ENCODE data around the gene MDH2.
"Not testable (repeated sequence)": the region's sequence is repeated elsewhere in the genome, so short reads cannot be mapped to it uniquely, and the experiment has no call there.

The MDH2 gene, protein sequence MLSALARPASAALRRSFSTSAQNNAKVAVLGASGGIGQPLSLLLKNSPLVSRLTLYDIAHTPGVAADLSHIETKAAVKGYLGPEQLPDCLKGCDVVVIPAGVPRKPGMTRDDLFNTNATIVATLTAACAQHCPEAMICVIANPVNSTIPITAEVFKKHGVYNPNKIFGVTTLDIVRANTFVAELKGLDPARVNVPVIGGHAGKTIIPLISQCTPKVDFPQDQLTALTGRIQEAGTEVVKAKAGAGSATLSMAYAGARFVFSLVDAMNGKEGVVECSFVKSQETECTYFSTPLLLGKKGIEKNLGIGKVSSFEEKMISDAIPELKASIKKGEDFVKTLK

GRCh38 chr7:76047811-76048667 is at the start of gene MDH2, which contains the start of gene STYXL1:
TSS of gene MDH2 (plus strand) at chr7:76048106. CDS start at chr7:76048161, 55 bp downstream.
TSS of gene STYXL1 (minus strand) at chr7:76048000. CDS start at chr7:76030523, 17,477 bp downstream.
- peak; percentile 96 for DNase-seq

- DNase-seq: no peak
Measured at GRCh38 chr7:76000566-76000965, 47.3 kb upstream of the MDH2 start.

- no peak for DNase-seq
Measured at GRCh38 chr7:76002139-76002538, 45.8 kb upstream of the MDH2 start.

DNA sequence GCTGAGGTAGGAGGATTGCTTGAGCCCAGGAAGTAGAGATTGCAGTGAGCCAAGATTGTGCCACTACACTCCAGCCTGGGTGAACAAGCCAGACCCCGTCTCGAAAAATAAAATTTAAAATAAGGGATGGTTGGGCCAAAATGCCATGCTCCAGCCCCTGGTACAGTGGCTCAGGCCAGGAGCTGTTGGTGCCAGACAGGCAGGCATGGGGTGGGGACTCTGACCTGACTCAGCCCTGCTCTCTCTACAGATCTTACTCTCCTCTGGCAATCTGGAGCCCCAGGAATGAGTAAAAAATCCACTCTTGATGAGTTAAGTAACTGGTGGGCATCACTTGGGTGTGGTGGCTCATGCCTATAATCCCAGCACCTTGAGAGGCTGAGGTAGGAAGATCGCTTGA is 45.1 kb upstream of the MDH2 start:
- no peak for DNase-seq

DNA sequence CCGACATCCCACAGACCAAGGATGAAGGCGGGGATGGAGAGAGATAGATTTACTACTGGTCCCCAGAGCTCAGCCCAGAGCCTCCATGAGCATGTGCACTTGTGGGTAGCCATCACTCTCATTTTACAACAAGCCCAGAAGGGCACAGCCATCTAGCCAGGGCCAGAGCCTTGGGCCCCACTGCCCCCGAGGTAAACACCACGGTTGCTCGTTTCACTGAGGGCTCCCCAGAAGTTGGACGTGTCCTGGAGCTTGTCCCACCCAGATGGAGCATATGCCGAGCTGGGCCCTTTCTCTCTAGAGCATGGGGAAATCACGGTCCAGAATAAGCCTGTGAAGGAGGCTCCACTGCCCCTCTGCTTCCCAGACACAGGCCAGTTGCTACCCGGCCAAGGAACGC is 44.6 kb upstream of the MDH2 start:
- no peak for DNase-seq

- not testable (repeated sequence) for DNase-seq
Measured at GRCh38 chr7:76005004-76005403, 42.9 kb upstream of the MDH2 start.

- no peak for DNase-seq
Measured at GRCh38 chr7:76008156-76008687, 39.7 kb upstream of the MDH2 start.

- DNase-seq: no peak
Measured at GRCh38 chr7:76009672-76010600, 38.0 kb upstream of the MDH2 start.

GRCh38 chr7:76011442-76011861 is 36.5 kb upstream of the MDH2 start:
- DNase-seq: peak; percentile 24

DNA sequence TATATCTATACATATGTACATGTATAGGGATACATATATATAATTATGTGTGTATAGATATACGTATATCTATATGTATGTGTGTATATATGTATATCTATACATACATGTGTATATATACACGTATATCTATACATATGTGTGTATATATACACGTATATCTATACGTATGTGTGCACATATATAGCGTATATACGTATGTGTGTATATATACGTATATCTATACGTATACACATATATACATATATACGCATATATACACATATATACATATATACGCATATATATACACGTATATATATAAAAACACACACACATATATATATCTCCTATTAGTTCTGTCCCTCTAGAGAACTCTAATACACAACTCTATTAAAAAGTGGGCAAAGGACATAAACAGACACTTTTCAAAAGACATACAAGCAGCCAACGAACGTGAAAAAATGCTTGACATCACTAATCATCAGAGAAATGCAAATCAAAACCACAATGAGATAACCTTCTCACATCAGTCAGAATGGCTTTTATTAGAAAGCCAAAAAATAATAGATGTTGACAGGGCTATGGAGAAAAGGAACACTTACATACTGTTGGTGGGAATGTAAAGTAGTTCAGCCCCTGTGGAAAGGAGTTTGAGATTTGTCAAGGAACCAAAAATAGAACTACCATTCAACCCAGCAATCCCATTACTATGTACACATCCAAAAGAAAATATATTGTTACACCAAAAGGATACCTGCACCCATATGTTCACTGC is 31.5 kb upstream of the MDH2 start:
- DNase-seq: no peak

DNA sequence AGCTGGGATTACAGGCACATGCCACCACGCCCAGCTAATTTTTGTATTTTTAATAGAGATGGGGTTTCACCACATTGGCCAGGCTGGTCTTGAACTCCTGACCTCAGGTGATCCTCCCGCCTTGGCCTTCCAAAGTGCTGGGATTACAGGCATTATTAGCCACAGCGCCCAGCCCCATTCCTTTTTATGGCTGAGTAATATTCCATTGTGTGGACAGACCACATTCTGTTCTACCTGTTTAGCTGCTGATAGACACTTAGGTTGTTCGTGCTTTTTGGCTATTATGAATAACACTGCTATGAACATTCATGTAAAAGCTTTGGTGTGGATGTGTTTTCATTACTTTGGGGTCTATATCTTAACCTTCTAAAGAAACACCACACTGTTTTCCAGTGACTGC is 29.4 kb upstream of the MDH2 start:
- not testable (repeated sequence) for DNase-seq

DNA sequence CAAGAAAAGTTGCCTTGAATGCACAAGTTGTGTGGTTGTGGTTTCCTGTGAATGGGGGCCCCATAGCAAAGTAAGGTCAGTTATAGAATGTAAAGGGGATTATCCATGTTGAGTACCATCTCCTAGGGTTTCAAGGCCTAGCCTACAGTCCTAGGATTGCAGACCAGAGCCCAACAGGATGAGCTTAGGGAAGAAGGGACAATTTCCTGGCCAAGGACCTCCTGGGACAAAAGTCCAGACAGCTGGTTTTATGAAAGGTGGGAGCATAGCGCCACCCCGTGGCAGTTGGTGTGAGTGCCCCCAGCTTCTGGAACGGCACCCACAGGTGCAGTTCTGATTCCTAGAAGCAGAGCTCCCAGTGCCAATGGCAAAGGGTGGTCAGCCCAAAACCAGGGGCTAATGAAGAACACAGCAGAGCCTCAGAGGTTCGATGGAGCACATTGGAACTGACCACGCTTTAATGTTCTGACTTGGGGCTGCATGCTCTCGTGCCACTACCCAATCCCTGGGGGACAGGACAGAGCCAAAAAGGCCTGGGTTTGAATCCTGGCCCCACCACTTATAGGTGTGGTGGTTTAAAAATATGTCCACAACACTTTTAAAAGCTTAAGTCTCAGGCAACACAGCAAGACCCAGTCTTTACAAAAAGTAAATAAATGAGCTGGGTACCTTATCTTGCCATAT is 27.7 kb upstream of the MDH2 start:
- peak; percentile 61 for DNase-seq

GRCh38 chr7:76022026-76022780 is 25.7 kb upstream of the MDH2 start:
- DNase-seq: no peak

GRCh38 chr7:76023002-76023401 is 24.9 kb upstream of the MDH2 start:
- DNase-seq: no peak

DNA sequence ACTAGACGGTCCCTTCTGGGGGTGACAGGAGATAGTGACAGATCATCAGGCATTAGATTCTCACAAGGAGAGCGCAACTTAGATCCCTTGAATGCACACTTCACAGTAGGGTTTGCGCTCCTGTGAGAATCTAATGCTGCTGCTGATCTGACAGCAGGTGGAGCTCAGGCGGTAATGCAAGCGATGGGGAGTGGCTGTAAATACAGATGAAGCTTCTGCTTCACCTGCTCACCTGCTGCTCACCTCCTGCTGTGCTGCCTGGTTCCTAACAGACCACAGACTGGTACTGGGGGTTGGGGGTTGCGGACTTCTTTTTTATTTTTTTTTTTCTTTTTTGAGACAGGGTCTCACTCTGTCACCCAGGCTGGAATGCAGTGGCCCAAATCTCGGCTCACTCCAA is 18.2 kb upstream of the MDH2 start:
- DNase-seq: not testable (repeated sequence)

DNA sequence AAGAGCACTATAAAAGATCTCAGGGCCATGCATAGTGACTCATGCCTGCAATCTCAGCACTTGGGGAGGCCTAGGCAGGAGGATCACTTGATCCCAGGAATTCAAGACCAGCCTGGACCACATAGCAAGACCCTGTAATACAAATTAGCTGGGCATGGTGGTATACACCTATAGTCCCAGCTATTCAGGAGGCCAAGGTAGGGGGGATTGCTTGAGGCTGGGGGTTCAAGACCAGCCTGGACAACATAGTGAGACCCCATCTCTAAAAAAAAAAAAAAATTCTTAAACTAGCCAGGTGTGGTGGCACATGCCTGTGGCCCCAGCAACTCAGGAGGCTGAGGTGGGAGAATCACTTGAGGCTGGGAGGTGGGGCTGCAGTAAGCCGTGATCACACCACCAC is 15.9 kb upstream of the MDH2 start:
- no peak for DNase-seq

GRCh38 chr7:76037310-76037709 is 10.6 kb upstream of the MDH2 start:
- peak; percentile 87 for DNase-seq

DNA sequence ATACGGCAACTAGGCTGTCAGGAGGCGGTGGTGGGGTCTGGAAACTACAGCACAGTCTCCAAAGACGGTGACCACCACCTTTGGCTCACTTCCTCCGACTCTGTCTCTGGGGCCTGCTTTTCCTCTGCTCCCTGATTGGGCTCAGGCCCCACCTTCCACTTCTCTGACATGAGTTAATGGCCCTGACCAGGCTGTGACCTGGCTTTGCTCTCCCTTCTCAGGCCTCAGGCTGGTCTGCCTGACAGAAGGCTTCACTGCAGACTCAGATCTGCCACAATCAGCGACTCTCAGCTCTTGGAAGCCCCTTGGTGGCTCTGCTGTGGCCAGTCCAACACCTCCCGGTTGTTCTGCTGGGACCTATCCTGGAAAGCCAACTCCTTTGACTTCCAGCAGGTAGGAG is 7.8 kb upstream of the MDH2 start:
- DNase-seq: no peak

GRCh38 chr7:76044375-76044865 is 3.5 kb upstream of the MDH2 start:
- no peak for DNase-seq

DNA sequence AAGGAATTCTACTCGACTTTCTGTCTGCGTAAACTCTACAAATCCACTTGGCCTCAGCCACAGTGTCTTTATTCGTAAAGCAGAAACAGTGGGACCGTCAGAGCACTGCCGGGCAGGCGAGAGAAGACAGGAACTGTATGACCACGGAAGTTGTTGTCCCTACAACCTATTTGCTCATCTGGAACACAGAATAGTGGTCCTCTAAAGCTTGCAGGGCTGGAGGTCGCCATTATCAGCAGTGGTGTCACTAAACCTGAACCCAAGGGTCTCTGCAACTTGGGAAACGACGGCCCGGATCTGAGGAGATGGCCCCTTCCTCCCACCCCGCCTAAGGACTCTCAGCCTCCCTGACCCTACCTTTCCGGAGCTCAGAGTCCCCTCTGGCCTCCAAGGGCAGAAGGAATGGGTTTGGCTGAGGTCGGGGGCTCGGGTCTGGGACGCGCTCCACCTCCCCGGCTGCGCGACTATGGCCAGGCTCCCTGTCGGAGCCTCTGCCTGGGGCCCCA is 548 bp upstream of the MDH2 start:
- no peak for DNase-seq

All from EL (cell line).